Activated CD8-positive, alpha-beta memory T cell treated with anti-CD3 and anti-CD28 coated beads for 1 hour (primary cell): ENCODE data around the gene CREB3L2.
"Not testable (repeated sequence)": the region's sequence is repeated elsewhere in the genome, so short reads cannot be mapped to it uniquely, and the experiment has no call there.

Experiments used
- DNase-seq, 2 donors: peaks; one replicate each; pipeline ENCODE4 v3.0.0-alpha.2; 2020; ENCODE audit warnings: low read depth in 1 of 2; ENCODE audit errors: extremely low read depth in 1 of 2

CREB3L2 gene

DNA sequence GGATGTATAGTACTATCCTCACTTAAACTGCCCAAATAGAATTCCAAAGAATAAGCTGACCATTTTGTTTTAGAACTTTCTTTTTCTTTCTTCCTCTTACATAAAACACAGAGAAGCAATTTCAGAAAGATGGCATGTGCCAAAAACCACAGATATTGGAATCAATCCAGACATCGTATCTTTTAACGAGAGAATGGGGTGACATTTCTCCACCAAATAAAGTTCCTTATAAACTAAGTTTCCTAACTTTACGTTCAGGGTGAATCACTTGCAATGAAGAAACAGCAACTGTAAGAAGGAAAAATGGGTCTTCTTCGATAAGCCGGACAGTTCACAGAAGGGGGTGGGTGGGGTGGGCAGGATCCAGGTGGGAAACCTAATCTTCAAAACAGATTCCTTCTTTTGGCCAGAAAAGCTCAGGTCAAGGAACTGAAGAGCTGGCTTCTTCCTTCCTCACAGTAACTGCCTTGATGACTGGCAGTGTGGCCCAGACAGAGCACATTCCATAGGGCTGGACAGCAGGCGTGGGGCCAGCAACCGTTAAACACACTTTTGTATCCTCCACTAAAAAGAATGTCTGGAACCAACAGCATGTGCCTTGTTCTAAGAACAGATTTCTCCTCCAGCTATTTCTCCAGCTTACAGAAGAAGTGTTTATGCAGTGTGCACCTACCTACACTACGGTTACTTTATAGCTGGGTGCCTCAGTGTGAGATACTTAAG is 31.5 kb downstream of the CREB3L2 start:
- no peak for DNase-seq

GRCh38 chr7:137969828-137970227 is 32.1 kb downstream of the CREB3L2 start:
- no peak for DNase-seq

- DNase-seq, result no peak
Measured at GRCh38 chr7:137968890-137969289, 33.0 kb downstream of the CREB3L2 start.

DNA sequence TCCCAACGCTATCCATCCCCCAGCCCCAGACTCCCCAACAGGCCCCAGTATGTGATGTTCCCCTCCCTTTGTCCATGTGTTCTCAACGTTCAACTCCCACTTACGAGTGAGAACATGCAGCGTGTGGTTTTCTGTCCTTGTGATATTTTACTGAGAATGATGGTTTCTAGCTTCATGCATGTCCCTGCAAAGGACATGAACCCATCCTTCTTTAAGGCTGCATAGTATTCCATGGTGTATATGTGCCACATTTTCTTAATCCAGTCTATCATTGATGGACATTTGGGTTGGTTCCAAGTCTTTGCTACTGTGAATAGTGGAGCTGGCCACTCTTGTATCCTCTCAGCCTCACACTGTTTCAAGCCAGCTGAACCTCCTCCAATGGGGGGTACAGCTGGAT is 33.5 kb downstream of the CREB3L2 start:
- not testable (repeated sequence) for DNase-seq

- no peak for DNase-seq
Measured at GRCh38 chr7:137967143-137968018, 34.5 kb downstream of the CREB3L2 start.

- DNase-seq, result no peak
Measured at GRCh38 chr7:137966641-137967142, 35.2 kb downstream of the CREB3L2 start.

GRCh38 chr7:137965942-137966640 is 35.8 kb downstream of the CREB3L2 start:
- DNase-seq, result no peak

DNA sequence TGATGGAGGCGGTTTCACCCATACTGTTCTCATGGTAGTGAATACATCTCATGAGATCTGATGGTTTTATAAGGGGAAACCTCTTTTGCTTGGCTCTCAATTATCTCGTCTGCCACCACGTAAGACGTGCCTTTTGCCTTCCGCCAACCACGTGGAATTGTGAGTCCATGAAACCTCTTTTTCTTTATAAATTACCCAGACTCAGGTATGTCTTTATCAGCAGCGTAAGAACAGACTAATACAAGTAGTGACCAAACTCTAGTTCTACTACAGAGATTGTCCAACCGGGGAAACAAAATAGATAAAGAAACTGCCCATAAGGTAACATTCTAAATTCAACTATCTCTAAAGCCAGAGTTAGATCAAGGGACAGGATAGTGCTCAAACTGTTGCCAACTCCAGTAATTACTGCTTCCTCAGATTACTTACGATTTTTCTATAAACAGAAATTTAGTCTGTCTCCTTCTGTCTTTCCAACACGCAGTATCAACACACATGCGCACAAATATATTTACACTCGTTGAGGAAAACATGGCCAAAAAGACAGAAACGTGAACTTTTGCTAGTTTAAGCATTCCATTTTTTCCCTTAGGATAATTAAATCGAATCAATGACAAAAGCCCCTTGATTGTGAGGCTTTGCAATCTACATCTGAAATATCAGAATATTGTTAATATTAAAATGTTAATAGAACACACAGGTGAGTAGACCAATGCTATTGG is 36.9 kb downstream of the CREB3L2 start:
- DNase-seq, result no peak

DNA sequence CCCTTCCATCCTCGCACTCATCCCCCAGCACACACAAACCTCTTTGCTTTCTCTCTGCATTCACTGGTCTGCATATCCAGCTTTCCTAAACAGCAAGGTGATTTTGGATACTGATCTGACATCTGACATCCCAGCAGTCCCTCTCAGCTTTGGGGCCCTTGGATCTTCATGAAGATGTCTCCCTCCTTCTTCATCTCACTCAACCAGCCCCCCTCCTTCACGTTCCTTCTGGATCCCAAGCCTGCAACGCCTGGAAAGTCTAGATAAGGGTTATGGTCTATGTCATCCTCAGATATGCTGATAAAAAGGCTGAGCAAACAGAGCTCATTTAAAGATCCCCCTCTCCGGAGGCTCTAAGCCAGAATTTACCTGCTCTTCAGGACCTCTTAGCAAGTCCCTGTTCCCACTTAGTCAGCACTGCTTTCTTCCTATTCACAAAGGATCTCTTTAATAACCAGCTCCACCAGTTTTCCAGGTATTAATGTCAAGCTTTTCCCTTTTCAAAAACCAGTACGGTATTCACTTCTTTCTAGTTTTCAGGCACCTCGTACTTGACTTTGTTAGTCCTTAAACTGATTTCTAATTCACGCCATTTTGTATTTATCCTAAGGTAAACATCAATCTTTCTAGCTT is 38.9 kb downstream of the CREB3L2 start:
- DNase-seq, result no peak

- no peak for DNase-seq
Measured at GRCh38 chr7:137962491-137962874, 39.4 kb downstream of the CREB3L2 start.

DNA sequence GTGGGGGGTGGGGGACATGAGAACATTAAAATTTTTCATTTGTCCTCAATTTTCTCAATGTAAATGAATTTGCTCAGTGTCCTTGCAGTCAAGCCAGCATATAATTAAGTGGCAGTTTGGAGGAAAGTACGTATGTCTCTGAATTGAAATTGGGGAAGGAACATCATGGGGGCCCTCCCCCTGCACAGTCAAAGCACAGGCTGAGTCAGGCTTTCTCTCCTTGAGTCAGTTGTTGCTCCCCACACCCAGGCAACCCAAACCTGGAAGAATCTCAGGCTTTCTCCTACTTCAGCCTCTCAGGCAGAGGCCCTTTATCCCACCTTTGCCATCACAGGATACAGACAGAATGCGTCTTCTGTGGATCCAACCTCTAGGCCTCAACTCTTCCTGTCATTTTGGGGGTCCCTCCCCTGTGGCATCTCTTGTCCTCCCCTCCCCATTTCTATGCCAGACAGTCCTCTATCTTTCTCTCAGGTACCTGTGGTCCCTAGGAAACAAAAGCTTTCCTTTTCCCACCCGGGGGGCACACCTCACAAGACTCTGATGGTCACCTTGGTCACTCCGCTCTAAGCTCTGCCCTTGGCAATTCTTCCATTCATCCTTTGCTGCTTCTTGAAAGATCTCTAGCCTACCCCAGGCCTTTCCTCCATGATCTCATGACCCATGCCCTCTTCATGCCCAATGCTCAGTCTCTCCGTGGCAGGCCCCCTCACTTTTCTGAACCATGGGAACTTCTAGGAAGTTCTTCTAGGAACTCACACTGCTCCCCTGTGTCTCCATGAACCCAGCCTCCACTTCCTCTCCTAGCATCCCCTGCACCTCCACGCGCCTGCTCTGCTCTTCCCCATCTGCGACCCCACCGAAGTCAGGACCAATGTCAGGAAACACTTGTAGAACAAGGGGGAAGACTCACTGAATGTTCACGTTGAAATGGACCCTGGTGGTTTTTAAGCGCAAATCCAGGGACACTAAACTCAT is 40.4 kb downstream of the CREB3L2 start:
- DNase-seq, result no peak

DNA sequence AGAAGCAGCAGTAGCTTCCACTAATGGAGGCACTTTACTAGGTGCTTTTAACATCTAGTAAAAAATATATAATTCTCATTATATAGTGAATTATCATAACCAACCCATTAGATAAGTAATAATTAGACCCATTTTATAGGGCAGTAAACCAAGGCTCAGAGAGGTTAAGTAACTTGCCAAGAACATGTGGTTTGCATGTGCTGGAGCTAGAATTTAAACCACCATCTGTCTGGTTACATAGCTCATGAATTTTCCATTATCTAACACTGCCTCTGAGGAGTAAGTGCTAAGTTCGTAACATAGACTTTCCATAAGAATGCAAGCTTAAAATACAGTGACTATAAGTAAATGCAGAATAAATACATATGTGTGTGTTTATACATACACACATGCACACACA is 41.9 kb downstream of the CREB3L2 start:
- DNase-seq, result no peak

GRCh38 chr7:137958470-137959431 is 43.1 kb downstream of the CREB3L2 start:
- no peak for DNase-seq

DNA sequence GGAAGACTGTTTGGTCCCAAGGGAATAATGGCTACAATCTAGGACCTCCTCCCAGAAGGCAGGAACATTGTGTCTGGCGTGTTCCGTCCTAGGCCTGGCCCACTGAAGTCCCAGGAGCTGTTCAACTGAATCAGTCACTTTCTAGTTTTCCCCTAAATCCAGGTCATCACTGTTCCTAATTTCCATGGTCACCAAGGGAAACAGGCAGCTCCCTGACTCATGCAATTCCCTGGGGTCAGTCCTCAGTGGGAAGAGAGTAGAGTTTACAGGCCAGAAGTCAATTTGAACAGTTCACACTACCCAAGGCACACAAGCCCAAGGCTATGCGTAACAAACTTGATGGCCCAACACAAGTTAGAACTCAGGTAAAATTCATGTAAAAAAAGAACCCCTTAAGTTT is 44.0 kb downstream of the CREB3L2 start:
- no peak for DNase-seq

DNA sequence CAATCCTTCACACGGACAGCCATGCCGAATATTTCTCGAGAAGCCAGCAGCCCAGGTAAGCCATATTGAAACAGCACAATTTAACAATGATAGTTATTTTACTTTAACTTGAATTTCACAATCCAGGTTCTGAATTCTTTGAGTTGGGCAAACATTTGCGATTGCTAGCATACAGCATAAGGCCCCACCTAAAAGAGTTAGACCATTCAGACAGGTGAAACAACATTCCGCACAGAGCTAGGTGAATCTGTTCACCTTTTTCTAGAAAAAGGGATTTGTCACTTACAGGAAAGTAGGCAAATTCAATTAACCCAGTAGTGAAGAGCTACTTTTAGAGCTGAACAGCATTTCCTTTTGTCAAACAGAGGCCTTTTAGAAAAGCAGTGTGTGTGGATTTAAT is 45.3 kb downstream of the CREB3L2 start:
- DNase-seq, result no peak

- no peak for DNase-seq
Measured at GRCh38 chr7:137956183-137956582, 45.7 kb downstream of the CREB3L2 start.

DNA sequence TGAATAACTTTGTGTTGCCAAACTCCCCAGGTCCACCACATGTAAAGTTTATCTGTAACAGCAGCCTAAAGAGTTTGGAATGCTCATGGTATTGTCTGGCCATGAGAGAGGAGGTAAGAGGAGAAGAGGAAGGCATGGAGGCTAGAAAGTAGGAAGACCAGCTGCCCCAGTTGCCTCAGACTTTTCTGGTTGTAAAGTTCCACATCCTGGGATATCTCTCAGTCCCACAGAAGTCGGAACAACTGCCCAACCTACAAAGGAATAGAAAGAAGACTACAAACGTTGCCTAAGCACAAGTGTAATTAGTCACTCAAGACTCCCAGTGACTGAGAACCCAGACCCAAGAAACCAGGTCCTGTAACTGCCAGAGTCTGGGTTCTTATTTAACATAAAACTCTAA is 47.3 kb downstream of the CREB3L2 start:
- DNase-seq, result no peak
